HG03139 (cell line): Measurements from ENCODE around the gene KCMF1.
A peak's percentile ranks its signal among the peaks of the same experiment; 100 is the strongest.
"Not testable (repeated sequence)": the region's sequence is repeated elsewhere in the genome, so short reads cannot be mapped to it uniquely, and the experiment has no call there.

Source experiments
- ATAC-seq: cut with Tn5 transposase; IDR thresholded peaks from one replicate; pipeline ENCODE4 v1.9.1; 2021; ENCODE audit not compliant: unreplicated experiment

KCMF1 gene

DNA sequence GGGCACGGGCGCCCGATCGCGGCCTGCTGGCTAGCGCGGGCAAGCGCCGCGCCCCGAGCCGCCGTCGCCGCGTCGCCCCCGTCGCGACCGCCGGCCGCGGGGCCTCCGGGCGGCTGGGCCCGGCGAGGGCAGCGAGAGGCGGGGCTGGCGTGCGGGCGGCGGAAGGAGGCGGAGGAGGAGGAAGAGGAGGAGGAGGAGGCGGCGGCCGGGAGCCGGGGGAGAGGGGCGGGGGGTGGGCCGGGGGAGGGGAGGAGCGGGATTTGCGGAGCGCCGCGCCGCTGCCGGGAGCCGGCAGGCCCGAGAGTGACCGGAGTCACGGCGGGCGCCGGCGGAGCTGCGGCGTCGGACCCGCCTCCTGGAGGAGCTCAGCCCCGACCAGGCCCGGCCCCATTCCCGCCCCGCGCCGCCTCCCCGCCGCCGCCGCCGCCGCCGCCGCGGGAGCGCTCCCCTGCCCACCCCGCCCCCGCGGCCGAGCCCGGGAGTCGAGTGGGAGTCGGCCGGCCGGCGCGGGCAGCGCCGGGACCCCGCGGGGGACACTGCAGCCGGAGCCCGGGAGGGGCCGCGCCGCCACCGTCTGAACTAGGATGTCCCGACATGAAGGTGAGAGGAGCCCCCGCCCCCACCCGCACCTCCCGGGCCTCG is at the start of gene KCMF1:
KCMF1 (plus strand) TSS at position 294 of the 642 bp plus-strand sequence; CDS start at position 585, 291 bp downstream.
- peak; percentile 40 for ATAC-seq

DNA sequence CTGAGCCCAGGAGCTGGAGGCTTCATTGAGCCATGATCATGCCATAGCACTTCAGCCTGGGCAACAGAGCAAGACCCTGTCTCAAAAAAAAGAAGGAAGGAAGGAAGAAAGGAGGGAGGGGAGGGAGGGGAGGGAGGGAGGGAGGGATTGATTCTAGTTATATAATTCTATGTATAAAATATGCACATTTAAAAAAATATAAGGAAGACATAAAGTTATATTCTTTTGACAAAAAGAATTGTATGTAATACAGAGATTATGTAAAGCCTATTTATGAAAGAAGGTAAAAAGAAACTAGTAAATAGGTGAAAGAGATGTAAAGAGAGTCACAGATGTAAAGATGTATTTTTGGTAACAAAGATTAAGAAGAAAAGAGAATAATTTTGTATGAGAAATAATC is 48.0 kb upstream of the KCMF1 start:
- ATAC-seq, result no peak

DNA sequence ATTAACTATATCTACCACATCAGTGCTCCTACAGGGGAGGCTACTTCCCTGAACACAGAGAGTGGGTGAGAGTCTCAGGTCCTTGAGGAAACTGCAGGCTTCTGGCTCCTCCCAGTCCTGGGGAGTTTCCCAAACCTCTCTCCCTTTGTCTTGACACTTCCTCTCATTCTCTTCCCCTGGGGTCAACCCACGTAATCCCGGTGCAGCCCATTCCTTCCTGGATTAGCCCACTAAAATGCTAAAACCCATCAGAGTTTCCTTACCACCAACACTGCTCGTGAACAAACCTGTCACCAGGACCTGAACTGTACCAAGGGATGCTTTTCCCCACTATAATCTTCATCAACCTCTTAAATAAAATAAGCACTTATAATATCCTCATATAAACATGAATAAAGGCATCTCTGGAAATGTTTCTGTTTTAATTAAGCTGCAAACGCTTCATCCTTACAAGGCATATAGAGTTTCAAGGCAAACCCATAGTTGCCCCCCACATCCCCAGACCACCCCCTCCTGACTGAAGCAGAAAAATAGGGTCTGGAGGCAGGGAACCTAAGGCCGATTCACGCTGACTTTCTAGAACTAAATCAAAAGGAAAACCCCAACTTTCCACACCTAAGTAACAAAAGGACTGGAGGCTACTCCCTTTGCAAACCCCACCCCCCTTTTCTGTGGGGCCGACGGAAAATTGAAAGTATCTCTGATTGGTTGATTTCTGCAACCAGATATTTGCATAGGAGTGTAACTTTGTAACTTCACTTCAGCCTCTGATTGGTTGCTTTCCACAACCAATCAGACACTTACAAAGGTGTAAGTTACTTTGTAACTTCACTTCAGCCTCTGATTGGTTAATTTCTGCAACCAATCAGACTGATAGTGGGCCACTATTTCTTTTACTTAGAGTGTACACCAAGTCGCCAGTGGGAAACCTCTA is 46.5 kb upstream of the KCMF1 start:
- no peak for ATAC-seq

DNA sequence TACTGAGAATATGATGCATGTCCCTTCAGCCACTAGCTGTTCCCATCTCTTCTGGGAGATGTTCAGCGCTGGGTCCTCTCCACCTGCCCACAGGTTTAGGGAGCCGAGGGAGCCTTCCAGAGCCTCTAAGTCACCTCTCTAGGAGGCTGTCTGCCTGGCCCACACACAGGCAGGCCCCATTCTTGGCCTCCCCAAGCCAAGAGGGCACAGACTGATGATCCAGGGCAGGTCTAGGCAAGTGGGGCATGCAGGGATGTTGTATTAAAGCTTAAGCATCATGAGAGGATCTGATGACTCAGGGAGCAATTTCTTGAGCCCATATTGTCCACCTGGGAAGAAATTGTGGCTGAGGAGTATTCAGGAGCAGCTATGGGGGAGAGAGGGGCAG is 45.6 kb upstream of the KCMF1 start:
- ATAC-seq, result no peak

DNA sequence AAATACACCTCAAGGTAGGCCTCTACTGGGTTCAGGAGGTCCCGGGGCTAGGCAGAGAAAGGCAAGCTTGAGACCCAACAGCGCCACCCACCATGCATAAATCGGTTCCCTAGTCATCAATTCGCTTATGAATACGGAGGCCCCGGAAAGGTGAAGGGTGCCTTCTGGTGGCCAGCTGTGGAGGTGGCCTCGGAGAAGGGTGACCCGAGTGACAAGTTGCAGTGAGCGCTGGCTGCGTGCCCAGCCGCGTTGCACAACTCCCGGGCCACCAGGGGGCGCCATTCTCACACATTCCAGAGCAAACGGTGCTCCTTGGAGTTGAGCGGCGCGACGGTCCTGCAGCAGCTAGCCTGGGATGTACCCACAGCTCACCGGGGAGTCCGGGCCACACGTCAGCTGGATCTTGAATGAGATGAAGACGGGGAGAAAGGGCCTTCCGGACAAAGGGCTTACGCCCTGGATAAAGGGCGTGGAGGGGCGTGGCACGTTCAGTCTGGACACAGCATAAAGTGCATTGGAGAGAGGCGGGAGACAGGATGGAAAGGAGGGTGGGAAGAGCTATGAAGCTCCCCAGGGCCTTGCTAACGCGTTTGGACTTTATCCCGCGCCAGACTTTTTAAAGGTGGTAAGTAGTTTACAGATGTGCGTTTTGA is 45.1 kb upstream of the KCMF1 start:
- peak; percentile 85 for ATAC-seq

DNA sequence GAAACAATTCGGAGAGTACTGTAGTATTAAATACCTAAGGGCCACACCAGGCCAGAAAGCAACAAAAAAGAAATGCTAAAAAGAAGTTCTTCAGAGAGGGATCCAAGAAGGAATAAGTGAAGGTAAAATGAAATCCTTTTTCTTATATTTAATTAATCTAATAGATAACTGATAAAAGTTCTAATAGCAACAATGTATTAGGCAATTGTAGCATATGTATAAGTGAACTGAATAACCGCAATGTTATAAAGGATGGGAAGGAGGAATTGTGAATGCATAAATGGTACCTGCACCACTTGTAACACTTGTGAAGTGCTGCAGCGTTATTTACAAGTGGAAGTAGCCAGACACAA is 43.7 kb upstream of the KCMF1 start:
- ATAC-seq, result no peak

DNA sequence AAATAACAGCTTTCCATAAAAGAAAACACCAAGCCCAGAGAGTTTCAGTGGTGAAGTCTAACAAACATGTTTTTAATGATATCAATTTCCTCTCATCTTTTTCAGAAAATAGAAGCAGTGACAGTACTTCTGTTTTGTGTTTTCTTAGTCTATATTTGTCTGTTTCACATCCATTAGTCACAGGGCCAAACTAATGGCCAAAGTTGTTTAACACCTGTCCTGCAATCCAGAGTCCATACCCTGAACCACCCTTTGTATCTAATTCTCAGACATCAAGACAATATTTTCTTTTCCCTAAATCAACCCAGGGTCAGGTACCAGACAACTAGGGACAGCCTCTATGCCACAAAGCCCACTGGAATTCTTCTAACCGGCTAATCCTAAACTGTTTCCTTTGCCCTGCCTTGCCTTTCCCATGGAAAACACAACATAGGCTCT is 39.6 kb upstream of the KCMF1 start:
- ATAC-seq, result peak; percentile 37

DNA sequence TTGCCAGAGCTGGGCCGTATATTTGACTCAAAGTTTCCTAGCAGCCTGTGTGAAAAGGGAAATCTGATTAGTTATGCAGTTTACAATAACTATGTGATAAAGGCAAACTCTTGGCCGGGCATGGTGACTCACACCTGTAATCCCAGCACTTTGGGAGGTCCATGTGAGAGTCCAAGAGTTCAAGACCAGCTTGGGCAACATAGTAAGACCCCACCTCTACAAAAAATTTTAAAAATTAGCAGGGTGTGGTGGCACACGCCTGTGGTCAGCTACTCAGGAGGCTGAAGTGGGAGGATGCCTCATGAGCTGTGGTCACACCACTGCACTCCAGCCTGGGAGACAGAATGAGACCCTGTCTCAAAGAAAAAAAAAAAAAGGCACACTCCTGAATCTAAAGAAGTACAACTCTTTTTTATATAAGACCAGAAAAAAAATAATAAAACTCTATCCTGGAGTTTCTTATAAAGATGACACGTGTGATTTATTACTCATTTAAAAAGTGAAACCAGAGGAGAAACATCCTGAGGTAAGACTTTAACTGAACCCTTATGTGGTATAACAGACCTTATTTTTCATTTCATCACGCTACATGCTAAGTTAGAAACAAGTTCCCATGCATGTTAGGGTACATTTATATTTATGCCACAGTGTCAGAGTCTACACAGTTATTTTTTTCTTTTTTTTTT is 32.6 kb upstream of the KCMF1 start:
- no peak for ATAC-seq

DNA sequence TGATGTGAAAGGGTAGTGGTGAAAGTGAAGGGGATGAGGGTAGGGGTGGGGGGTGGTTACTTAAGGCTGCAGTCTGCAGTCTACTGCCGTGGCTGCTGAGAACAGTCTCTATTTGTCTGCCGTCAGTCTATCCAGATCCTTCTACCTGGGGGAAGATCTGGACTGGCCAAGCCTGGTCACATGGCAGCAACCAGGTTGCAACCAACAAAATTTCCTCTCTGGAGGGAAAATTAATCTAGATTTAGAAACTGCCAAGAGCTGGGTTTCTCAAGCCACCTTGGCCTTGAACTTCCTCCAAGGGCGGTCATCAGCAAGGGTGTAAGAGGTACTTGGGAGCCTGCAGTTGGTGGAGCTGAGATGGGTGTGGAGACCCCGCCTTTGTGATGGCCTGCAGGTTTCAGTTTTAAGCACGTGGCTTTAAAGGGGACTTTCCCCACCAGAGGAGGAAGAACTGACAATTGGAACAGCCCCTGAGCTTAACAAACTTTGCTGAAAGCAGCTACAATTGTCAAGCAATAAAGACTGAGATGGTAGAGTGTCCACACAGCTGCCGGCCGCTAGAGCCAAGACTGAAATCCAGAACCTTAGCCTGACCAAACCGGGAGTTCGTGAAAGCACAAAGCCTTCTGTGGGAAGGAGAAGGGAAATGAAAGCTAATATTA is 31.4 kb upstream of the KCMF1 start:
- peak; percentile 79 for ATAC-seq

DNA sequence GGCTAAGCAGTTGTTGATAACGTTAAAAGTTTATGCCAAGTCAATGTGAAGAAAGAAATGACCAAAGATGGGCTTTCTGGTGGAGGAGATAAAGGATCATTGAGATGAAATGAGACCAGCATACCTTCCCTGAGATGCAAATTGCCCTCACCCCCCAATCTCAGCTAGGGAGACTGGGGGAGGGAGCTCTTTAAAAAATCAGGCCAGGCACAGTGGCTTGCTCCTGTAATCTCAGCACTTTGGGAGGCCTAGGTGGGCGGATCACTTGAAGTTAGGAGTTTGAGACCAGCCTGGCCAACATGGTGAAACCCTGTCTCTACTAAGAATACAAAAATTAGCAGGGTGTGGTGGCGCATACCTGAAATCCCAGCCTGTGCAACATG is 30.9 kb upstream of the KCMF1 start:
- no peak for ATAC-seq

DNA sequence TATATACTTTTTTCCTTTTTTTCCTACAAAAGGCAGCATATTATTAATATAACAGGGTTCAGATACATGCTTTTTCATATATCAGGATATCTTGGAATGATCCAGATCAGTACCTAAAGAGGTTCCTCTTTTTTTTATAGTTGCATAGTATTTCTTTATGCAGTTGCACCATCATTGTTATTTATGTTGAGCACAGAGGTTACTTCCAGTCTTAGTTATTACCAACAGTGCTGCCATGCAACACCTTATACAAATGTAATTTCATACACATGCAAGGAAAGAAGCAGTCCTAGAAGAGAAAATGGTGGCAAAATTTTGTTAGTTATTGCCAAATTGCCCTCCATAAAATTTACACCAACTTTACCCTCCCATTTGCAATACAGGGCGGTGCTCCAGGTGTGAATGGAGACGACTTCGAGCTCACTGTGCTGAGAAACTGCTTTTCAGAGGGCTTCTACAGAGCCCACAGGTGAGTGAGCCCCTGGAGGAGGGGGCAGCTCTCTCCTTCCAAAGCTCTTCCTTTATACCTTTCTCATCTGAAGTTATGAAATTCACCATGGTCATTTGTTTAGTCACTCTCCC is 30.0 kb upstream of the KCMF1 start:
- no peak for ATAC-seq

DNA sequence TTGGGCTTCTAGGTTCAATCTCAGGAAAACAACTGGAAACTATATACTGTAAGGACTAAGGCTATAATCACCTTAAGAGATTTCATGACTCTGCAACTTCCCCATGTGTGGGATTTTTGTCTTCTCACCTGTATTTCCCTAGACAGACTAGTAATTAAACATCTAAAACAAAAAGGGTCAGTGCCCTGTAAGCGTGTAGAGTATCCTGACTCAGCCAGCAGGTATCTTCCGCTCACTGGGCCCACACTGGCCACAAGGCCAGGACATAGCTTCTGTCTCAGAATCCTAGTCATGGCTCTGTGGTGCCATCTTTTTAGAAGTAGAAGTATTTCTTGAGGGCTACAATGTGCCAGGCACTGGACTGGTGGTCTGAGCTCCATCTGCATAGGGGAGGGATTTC is 28.8 kb upstream of the KCMF1 start:
- ATAC-seq, result no peak

DNA sequence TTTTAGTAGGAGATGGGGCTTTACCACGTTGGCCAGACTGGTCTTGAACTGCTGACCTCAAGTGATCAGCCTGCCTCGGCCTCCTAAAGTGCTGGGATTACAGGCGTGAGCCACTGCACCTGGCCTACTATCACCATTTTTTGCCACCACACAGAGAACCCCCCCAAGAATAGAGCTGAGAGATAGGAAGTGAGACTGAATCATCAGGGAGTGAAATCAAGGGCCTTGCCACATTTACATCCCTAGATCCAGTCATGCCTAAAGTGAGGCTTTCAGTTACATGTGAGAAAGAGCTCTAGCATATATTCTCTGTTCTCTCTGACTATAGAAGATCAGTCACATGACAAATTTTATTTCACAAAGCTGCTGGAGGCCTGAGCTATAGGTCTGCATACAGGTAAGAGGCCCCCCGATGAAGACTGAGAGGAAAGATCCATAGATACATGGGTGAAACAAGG is 28.0 kb upstream of the KCMF1 start:
- peak; percentile 28 for ATAC-seq

DNA sequence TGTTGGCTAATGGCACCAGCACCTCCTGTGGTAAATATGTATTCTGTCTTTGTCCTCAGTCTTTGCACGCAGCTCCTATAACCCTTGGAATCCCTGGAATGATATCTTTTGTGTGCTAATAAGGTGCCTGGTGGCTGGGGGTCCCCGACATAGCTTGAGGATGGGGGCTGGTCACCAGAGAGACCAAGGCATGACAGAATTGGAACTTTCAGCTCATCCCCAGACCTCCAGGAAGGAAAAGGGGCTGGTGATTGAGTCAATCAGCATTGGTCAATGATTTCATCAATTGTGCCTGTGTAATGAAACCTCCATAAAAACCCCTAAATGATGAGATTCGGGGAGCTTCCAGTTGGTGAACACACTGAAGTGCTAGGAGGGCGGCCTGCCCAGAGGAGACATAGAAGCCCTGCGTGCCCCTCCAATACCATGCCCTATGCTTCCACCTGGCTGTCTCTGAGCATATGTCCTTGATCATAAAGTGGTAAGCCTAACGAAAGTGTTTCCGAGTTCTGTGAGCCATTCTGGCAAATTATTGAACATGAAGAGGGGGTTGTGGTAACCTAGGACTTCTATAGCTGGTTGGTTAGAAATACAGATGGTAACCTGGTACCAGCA is 26.6 kb upstream of the KCMF1 start:
- ATAC-seq, result no peak

DNA sequence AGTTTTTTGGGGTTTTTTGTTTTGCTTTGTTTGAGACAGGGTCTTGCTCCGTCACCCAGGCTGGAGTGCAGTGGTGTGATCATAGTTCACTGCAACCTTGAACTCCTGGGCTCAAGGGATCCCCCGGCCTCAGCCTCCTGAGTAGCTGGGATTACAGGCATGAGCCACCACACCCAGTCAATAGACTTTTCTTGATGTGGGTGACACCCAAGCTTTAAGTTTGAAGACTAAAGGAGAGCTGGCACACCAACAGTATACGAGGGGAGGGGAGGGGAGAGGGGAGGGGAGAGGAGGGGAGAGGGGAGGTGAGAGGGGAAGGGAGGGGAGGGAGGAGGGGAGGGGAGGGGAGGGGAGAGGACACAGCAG is 25.1 kb upstream of the KCMF1 start:
- not testable (repeated sequence) for ATAC-seq

DNA sequence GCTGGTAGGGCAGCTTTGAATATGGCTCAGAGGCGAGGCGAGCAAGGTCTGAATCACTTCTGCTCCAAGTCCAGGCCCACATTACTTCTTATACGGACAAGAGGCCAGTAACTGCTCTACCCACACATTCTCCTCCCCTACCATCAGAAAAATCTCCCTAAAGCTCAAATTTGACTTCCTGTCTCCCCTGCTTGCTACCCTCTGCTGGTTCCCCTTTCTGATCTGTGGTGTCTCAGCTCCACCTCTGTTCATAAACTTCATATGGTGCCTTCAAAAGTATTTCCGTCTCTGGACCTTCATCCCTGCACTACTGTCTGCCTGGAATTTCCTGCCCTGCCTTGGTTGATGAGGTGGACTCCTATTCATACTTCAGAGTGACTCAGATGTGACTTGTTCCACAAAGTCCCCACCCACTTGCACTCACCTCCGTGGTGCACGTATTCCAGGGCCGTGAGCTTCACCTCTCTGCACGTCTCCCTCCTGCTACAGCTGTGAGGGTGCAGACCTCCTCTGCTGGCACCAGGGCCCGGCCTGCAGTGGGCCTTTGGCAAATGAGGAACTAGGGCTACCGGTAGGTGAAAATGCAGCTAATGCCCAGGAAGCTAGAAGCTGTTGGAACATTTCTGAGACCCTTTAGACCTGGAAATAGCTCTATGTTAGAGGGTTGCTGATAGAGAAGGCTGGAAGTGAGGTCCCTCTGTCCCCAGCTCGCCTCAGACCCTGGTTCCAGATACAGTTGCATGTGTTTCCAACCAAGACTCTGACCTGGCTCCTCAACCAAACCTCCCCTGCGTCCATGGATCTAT is 24.6 kb upstream of the KCMF1 start:
- ATAC-seq, result peak; percentile 56

DNA sequence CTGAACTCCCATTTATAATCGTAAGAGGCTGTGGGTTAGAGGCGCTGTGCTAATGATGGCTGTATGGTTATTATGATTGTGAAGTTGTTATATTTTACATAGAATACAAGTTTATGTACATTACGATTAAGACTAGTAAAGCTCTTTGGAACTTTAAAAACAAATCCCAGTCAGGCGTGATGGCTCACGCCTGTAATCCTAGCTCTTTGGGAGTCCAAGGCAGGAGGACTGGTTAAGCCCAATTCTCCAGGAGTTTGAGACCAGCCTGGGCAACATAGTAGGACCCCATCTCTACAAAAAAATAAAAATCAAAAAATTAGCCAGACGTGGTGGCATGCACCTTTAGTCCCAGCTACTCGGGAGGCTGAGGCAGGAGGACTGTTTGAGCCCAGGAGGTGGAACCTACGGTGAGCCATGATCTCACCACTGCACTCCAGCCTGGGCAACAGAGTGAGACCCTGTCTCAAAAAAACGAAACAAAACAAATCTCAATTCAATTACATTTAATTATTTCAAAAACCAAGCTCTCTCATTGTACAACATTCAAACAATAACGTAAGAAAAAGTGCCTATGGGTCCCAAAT is 23.9 kb upstream of the KCMF1 start:
- no peak for ATAC-seq

DNA sequence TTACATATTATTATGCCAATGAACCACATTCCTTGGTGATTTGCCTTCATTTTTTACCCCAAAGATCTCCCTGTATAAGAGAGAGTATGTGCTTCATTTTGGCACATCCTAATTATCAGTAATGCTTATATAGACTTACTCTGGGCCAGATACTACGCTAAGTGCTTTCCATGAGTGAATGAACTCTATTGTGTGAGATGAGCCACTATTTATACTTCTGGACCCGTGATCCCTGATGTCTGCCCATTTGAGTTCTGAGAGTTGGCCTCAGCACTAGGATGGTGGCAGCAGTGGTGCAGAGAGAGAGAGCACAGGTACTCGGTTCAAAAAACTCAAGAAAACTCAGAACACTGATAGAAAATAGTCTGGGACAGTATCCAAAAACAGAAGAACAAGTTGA is 17.4 kb upstream of the KCMF1 start:
- ATAC-seq, result no peak

DNA sequence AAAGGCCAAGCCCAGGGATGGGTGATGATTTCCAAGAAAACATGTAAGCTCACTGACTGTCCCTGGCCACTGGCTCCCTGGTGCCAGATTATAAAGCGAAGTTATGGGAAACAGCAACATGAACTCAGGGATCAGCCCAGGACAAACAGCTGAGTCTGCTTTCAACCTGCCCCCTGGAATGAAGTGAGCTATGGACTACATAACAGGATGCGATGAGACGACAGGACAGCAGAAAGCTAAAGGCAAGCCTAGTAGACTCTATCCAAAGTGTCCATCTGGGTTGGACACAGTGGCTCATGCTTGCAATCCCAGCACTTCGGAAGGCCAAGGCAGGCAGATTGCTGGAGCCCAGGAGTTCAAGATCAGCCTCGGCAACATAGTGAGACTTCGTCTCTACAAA is 16.6 kb upstream of the KCMF1 start:
- no peak for ATAC-seq
